GM12801 (cell line): ENCODE data around the gene NAMPT.

Source experiments
- TF ChIP-seq, protein P1 (sequence below): IDR thresholded peaks from one replicate; pipeline ENCODE4 v1.5.1; 2011; ENCODE audit warnings: control low read depth; ENCODE audit not compliant: insufficient read length; ENCODE audit errors: extremely low read depth

Gene NAMPT

DNA sequence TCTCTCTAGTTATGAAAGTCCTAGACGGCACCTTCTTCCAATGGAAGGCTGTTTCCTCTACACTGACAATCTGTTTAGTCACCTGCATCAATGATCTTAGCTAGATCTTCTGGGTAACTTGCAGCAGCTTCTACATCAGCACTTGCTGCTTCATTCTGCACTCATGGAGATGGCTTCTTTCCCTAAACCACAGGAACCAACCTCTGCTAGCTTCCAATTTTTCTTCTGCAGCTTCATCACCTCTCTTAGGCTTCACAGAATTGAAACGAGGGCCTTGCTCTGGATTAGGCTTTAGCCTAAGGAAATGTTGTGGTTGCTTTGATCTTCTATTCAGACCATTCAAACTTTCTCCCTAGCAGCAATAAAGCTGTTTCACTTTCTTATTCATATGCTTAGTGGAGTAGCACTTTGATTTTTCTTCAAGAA is 24.6 kb downstream of the NAMPT start:
- TF ChIP-seq, protein P1, sequence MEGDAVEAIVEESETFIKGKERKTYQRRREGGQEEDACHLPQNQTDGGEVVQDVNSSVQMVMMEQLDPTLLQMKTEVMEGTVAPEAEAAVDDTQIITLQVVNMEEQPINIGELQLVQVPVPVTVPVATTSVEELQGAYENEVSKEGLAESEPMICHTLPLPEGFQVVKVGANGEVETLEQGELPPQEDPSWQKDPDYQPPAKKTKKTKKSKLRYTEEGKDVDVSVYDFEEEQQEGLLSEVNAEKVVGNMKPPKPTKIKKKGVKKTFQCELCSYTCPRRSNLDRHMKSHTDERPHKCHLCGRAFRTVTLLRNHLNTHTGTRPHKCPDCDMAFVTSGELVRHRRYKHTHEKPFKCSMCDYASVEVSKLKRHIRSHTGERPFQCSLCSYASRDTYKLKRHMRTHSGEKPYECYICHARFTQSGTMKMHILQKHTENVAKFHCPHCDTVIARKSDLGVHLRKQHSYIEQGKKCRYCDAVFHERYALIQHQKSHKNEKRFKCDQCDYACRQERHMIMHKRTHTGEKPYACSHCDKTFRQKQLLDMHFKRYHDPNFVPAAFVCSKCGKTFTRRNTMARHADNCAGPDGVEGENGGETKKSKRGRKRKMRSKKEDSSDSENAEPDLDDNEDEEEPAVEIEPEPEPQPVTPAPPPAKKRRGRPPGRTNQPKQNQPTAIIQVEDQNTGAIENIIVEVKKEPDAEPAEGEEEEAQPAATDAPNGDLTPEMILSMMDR = no peak

DNA sequence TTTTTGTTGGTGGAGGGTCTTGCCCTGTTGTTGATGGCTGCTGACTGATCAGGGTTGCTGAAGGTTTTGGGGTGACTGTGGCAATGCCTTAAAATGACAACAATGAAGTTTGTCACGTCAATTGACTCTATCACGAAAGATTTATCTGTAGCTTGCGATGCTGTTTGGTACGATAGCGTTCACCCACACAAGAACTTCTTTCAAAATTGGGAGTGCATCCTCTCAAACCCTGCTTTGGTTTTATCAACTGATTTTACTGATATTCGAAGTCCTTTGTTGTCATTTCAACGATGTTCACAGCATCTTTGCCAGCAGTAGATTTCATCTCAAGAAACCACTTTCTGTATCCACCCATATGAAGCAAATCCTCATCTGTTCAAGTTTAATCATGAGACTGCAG is 26.0 kb downstream of the NAMPT start:
- TF ChIP-seq, protein P1 = no peak

DNA sequence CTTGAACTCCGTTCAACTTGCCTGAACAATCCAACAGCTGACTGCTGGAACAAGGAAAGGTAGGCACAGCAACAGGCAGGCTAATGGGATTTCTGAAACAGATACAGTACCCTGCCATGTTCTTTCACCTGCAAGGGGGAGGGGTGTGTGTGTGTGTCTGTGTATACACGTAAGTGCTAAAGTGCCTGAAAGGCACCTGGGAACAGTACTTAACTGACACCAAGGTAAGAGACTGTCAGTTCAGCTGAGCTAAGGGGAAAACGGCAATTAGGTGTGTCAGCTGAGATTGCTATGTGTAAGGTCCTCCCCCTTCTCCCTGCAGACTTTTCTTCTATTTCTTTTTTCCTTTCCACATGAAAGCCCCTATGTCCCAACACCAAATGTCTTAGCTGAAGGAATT is 27.0 kb downstream of the NAMPT start:
- TF ChIP-seq, protein P1 = no peak

DNA sequence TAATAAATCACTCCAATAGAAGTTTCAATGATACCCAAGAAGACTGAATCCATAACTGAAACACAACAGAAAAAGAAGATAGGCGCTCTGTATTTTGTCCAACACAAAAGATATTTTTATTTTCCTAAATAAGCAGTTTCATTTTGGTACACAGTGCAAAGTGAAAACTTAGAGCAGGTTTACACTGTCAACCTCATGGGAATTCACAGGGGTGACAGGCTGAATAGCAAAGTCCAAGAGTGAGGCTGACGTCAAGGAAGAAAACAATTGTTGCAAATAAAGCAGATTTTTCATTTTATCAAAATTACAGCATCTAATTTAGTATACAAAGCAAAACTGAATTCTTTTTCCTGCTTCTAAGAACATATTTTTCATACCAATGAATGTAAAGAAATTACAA is 28.6 kb downstream of the NAMPT start:
- TF ChIP-seq, protein P1 = no peak

DNA sequence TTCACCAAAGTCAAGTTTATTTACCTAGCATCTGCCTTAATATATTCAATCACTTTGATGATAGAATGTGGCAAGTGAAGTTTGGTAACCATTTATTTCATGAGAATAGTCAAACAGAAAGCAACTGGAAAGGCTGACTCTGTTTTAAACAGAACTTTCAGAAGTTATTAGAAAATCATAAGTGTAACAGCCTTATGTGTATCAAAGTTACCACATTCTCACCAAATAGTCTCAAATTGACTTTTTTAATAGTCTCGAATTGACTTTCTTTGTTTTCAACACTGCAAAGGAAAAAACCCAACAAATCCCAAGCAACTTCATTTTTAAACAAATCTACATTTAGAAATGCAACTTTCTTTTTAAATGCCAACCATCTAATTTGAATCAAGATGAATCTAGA is 29.5 kb downstream of the NAMPT start:
- TF ChIP-seq, protein P1 = no peak

DNA sequence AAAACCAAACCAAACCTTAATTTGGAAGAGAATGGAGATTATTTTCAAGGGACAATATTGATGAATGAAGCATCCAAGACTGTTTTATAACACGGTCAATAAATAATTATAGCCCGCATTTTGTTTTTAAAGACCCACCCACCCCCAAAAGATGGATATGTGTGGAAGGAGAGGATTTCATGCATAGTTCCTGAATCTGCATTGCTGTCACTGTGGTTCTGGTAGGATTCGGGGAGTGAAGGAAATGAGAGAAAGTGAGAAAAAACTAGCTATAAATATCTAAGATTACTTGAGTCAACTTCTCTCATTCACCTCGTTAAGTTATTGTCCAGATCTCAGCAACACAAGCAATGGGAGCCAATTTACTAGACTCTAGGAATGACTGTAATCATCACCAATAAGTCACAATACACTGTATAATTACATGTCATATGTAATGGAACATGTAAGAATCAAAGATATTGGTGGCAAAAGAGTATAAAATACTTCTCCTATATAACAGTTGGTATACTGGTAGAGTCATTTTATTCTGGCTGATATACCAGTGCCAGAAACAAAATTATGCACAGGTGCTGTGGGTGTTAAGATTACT is 30.2 kb downstream of the NAMPT start:
- TF ChIP-seq, protein P1 = no peak

DNA sequence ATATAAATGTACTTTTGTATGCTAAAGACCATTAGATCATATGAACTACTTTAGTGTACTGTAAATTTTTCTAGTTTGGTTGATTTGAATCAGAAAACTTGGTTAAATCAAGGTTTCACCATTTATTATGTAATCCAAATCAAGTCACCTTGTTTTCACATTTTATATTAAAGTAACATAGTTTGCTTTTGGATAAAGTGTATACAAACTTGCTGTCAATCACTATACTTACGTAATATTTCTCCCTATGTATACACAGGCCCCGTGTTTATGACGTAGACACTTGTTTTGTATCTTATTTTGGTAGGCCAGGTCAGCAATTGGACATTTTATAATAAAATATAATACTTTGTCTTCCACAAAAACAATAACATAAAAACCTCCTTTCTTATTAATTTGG is 32.2 kb downstream of the NAMPT start:
- TF ChIP-seq, protein P1 = no peak
